K562 (cell line): ENCODE data around the gene ATP5ME. TPM values are rescaled to one million over a fixed set of nuclear protein-coding genes. Genes with fewer than 3 reads are reported as not detected.

Experiments used
- ATAC-seq: fragments of 200-7000 bp; cut with Tn5 transposase; 3 replicates; pipeline ENCODE4 v1.9.1; 2020; ENCODE audit warnings: moderate library complexity
- BruUV-seq: library from RNA; stranded (reverse); fragments of 400-500 nt; replicated peaks from 2 replicates; lab custom pipeline; 2021; lab: Mats Ljungman, UMichigan
- CTCF ChIA-PET: fragments of 300-600 bp; formaldehyde crosslinking; extraction: SDS; loops from one replicate; lab custom pipeline; 2021; ENCODE audit warnings: low intra/inter-chr PET ratio; lab: Yijun Ruan, JAX
- POLR2A ChIA-PET: fragments of 300-600, 350-650 bp; sonication (Branson Sonifier 250); formaldehyde crosslinking; extraction: SDS; loops from one replicate; lab custom pipeline; 2021; ENCODE audit warnings: antibody characterized with exemption, inconsistent platforms; lab: Yijun Ruan, JAX
- DNase-seq, 4 experiments: peaks; one replicate each; pipeline versions ENCODE4 v3.0.0 to v3.0.0-alpha.2; 2011 to 2018; ENCODE audit warnings: low spot score in 3 of 4, mixed read lengths in 3 of 4; ENCODE audit errors: extremely low read depth in 1 of 4
- FAIRE-seq: peaks from 2 replicates; lab custom pipeline; 2011; peaks lifted over from hg19 to GRCh38; lab: Jason Lieb, UNC
- H2AFZ ChIP-seq: 2 replicates; pipeline ENCODE4 v1.6.0; 2011; ENCODE audit warnings: low read depth, low read length, control low read depth, inconsistent platforms
- H3K27ac ChIP-seq: fragments of 200-600 bp; 3 replicates; pipeline ENCODE4 v1.8.0; 2011; ENCODE audit warnings: low read depth, mild to moderate bottlenecking, control low read depth, inconsistent platforms, low read length, moderate library complexity, mixed read lengths; ENCODE audit errors: extremely low read depth
- H3K27me3 ChIP-seq, 2 experiments: fragments of 300-600 bp in 1 of 2; 2 replicates in 1 of 2; 3 replicates in 1 of 2; pipeline versions ENCODE4 v1.6.0 to v1.8.0; 2011; ENCODE audit warnings: inconsistent platforms in 2 of 2, low read length in 2 of 2, mild to moderate bottlenecking in 1 of 2, mixed read lengths in 1 of 2, moderate library complexity in 1 of 2; ENCODE audit not compliant: control insufficient read depth in 2 of 2, insufficient read depth in 2 of 2
- H3K36me3 ChIP-seq: fragments of 300-600 bp; 3 replicates; pipeline ENCODE4 v1.8.0; 2011; ENCODE audit warnings: mild to moderate bottlenecking, low read length, inconsistent platforms; ENCODE audit not compliant: control insufficient read depth, insufficient read depth
- H3K4me1 ChIP-seq, 2 experiments: fragments of 200-600 bp in 1 of 2; replicated peaks in 1 of 2; 2 replicates in 1 of 2; 3 replicates in 1 of 2; pipeline versions ENCODE4 v1.5.1 to v1.8.0; 2011; ENCODE audit warnings: inconsistent platforms in 2 of 2, low read length in 2 of 2, mild to moderate bottlenecking in 1 of 2, mixed read lengths in 1 of 2, moderate library complexity in 1 of 2; ENCODE audit not compliant: control insufficient read depth in 2 of 2, insufficient read depth in 2 of 2
- H3K4me2 ChIP-seq: 2 replicates; pipeline ENCODE4 v1.6.1; 2011; ENCODE audit warnings: low read length, control low read depth, inconsistent platforms, mixed read lengths; ENCODE audit not compliant: insufficient read depth
- H3K4me3 ChIP-seq: fragments of 200-600 bp; sonication (generic), shearing (Covaris generic); 2 replicates; pipeline ENCODE4 v1.5.1; 2016; ENCODE audit warnings: control low read depth, inconsistent platforms
- H3K79me2 ChIP-seq: fragments of 200-600 bp; 3 replicates; pipeline ENCODE4 v1.8.0; 2011; ENCODE audit warnings: low read length, inconsistent platforms; ENCODE audit not compliant: control insufficient read depth, insufficient read depth
- H3K9ac ChIP-seq, 2 experiments: 2 replicates each; pipeline versions ENCODE4 v1.6.0 to v1.6.1; 2011; ENCODE audit warnings: low read depth in 2 of 2, low read length in 2 of 2, control low read depth in 1 of 2, inconsistent platforms in 1 of 2, mild to moderate bottlenecking in 1 of 2, mixed read lengths in 1 of 2; ENCODE audit not compliant: insufficient read depth in 1 of 2
- H3K9me1 ChIP-seq: one replicate; pipeline ENCODE4 v1.6.0; 2011; ENCODE audit warnings: inconsistent platforms, mild to moderate bottlenecking, low read length, moderate library complexity; ENCODE audit not compliant: control insufficient read depth, insufficient read depth
- H3K9me3 ChIP-seq: replicated peaks from 2 replicates; pipeline ENCODE4 v1.5.1; 2011; ENCODE audit warnings: low read depth, low read length, inconsistent platforms; ENCODE audit not compliant: control insufficient read depth, insufficient read depth
- H4K20me1 ChIP-seq: replicated peaks from 2 replicates; pipeline ENCODE4 v1.6.1; 2011; ENCODE audit warnings: low read length, inconsistent platforms, mixed read lengths; ENCODE audit not compliant: control insufficient read depth, insufficient read depth
- CEBPB ChIP-seq: fragments of 450-650 bp; IDR thresholded peaks from 2 replicates; pipeline ENCODE4 v1.6.1; 2016; ENCODE audit warnings: missing genetic modification characterization, missing compliant biosample characterization
- HOXB6 ChIP-seq: fragments of 250-450 bp; sonication (Bioruptor Pico); IDR thresholded peaks from 2 replicates; pipeline ENCODE4 v1.5.1; 2022; ENCODE audit warnings: mild to moderate bottlenecking, borderline replicate concordance
- IRF9 ChIP-seq: fragments of 450-650 bp; IDR thresholded peaks from 2 replicates; pipeline ENCODE4 v1.6.1; 2016; ENCODE audit warnings: missing biosample characterization, missing genetic modification characterization
- L3MBTL2 ChIP-seq: fragments of 450-650 bp; IDR thresholded peaks from 2 replicates; pipeline ENCODE4 v1.6.1; 2016; ENCODE audit warnings: mild to moderate bottlenecking, moderate library complexity
- MNT ChIP-seq, 2 experiments: fragments of 450-650 bp; conservative IDR thresholded peaks; 2 replicates each; pipeline ENCODE4 v1.6.1; 2017; ENCODE audit warnings: mild to moderate bottlenecking in 2 of 2, moderate library complexity in 2 of 2
- POLR2H ChIP-seq: IDR thresholded peaks from 2 replicates; pipeline ENCODE4 v1.6.1; 2016; ENCODE audit warnings: missing genetic modification characterization, low read depth, mild to moderate bottlenecking, control low read depth, missing compliant biosample characterization, moderate library complexity
- ZNF121 ChIP-seq: sonication (generic); formaldehyde crosslinking; conservative IDR thresholded peaks from 2 replicates; pipeline ENCODE4 v1.8.0; 2022; ENCODE audit warnings: missing genetic modification reagents
- ZNF444 ChIP-seq: fragments of 250-450 bp; sonication (Bioruptor Pico); IDR thresholded peaks from 2 replicates; pipeline ENCODE4 v1.4.0; 2020; ENCODE audit warnings: mild to moderate bottlenecking, moderate library complexity
- ZNF76 ChIP-seq: fragments of 250-450 bp; sonication (Bioruptor Pico); IDR thresholded peaks from 2 replicates; pipeline ENCODE4 v1.4.0; 2020; ENCODE audit warnings: mild to moderate bottlenecking, moderate library complexity, borderline replicate concordance
- WGBS: fragments of 100-300 bp; shearing (Covaris generic); methylation state at CpG from one replicate; pipeline ENCODE4 v1.1.6; 2016; ENCODE audit warnings: low coverage, mixed read lengths; ENCODE audit not compliant: insufficient coverage; ENCODE audit errors: missing lambda C conversion rate; 5-methylcytosine and 5-hydroxymethylcytosine counted together
- in situ Hi-C: fragments of 300-500 bp; cut with MboI; formaldehyde crosslinking; loops from 4 replicates; pipeline ENCODE4 v1.15.0; 2018; ENCODE audit warnings: inconsistent platforms, mixed read lengths
- intact Hi-C: fragments of 100-400 bp; cut with micrococcal nuclease; formaldehyde crosslinking; loops from 2 replicates; pipeline ENCODE4 v1.14.2; 2022
- polyA plus RNA-seq, 8 experiments: library from polyadenylated mRNA; depleted of rRNA in 4 of 8; stranded (reverse) in 5 of 8; unstranded in 3 of 8; fragments of >200 nt; fragmentation: Nextera tagmentation in 2 of 8; fragmentation: Illumina TruSeq in 1 of 8; extraction: Ambion mirVana in 2 of 8; extraction: Trizol in 1 of 8; gene quantifications; 2 replicates each; pipeline versions ENCODE4 v1.2.1 to v1.2.3, GENCODE V29; 2011 to 2014; ENCODE audit warnings: inconsistent platforms in 1 of 8, missing spikeins in 1 of 8
- total RNA-seq, 7 experiments: library from RNA; depleted of rRNA in 6 of 7; stranded (reverse); fragments of >200 nt in 6 of 7; fragmentation: Illumina TruSeq in 2 of 7; extraction: Trizol in 2 of 7; gene quantifications; 2 replicates each; pipeline versions ENCODE4 v1.2.1 to v1.2.3, GENCODE V29; 2011 to 2021; ENCODE audit warnings: low replicate concordance in 1 of 7

Gene ATP5ME
- total and polyA plus RNA-seq, 9 of the 15 experiments (the other 6 are each of a cell fraction or from before 2014, with no cell fraction given): 509 to 2,480 (median 887) TPM

- 7% methylated on average over 16 of the region's 24 CpGs for WGBS
- Histone ChIP-seq H3K4me2 (no peak overlapping the region), H3K9ac (no peak overlapping the region), H3K36me3 (no peaks in the 10 kb centered on the region), H3K9me3 (no peaks in the 10 kb centered on the region), H3K27me3 (peaks cover 21 to 52% of the 10 kb centered on the region in 2 experiments; a peak in 3 of 5 replicates), H2AFZ (no peak overlapping the region), H3K9me1 (no peaks in the 10 kb centered on the region), H3K27ac (no peak overlapping the region), H3K4me1 (peaks cover 0 to 42% of the 10 kb centered on the region in 2 experiments; a peak in 2 of 5 replicates), H3K4me3 (no peak overlapping the region), H3K79me2 (no peaks in the 10 kb centered on the region), H4K20me1 (no peaks in the 10 kb centered on the region)
- TF ChIP-seq ZNF76 (CRISPR knock-in tag) (no peak), POLR2H (tag) (no peak), ZNF444 (no peak), MNT (conservative IDR thresholded peaks at IDR 0.05) (no peak), CEBPB (tag) (0 out of 2 replicates have a peak, but pooled peaks have one; percentile 19), HOXB6 (no peak), IRF9 (no peak), ZNF121 (CRISPR knock-in tag) (peak; percentile 49), L3MBTL2 (no peak)
- in situ Hi-C loops: no loop called here
- DNase-seq: no peak
- intact Hi-C loops: no loop called here
- ChIA-PET CTCF (no interaction called here), POLR2A (interaction anchor here (0.8 kb wide), 1 partner anchor 10 kb away, joined by 3 read pairs; the partner anchor contains the start of genes ATP5ME and MYL5)
- BruUV-seq: no TSS peak
- ATAC-seq: no peak
- no peak for FAIRE-seq
Measured at GRCh38 chr4:664713-665231, 9.3 kb downstream of the ATP5ME start.
